Measurements from ENCODE around the gene HAP1.

- TF ChIP-seq POLR2AphosphoS5 (IDR thresholded peaks at IDR 0.05; ENCODE audit: insufficient read depth in 1 of 2, low read depth in 1 of 2) (no peak), CTCF (IDR thresholded peaks at IDR 0.05) (no peak), POLR2A (IDR thresholded peaks at IDR 0.05) (no peak)
Measured at GRCh38 chr17:41705271-41705991, 29.0 kb downstream of the HAP1 start.
